HL-60/S4 treated with phorbol 12-myristate 13-acetate at 8.2 ng/mL for 4 days and 3 days (cell line): ENCODE results near the gene CEP89.
"Not testable (repeated sequence)": the region's sequence is repeated elsewhere in the genome, so short reads cannot be mapped to it uniquely, and the experiment has no call there.

Experiments
- in situ Hi-C: fragments of 300-500 bp; cut with MboI; formaldehyde crosslinking; loops from 2 replicates; pipeline ENCODE4 v1.15.0; 2022; ENCODE audit warnings: low sequenced_read_pairs

Gene CEP89

GRCh38 chr19:32896516-32897214, 75.1 kb downstream of the CEP89 start:
- in situ Hi-C loops, result no loop called here

- in situ Hi-C loops, result no loop called here
These were observed 76.4 kb downstream of the CEP89 start for GRCh38 chr19:32895384-32895783.

- in situ Hi-C loops, result no loop called here
These were observed 80.1 kb downstream of the CEP89 start for GRCh38 chr19:32891609-32892008.

GRCh38 chr19:32890841-32891240, 80.9 kb downstream of the CEP89 start:
- in situ Hi-C loops, result no loop called here

GRCh38 chr19:32890326-32890725, 81.4 kb downstream of the CEP89 start:
- in situ Hi-C loops, result no loop called here

- in situ Hi-C loops, result no loop called here
These were observed 82.4 kb downstream of the CEP89 start for GRCh38 chr19:32889137-32889934.

- in situ Hi-C loops, result no loop called here
These were observed 84.1 kb downstream of the CEP89 start for GRCh38 chr19:32887572-32888215.

GRCh38 chr19:32886241-32886640, 85.5 kb downstream of the CEP89 start:
- in situ Hi-C loops, result no loop called here

- in situ Hi-C loops, result not testable (repeated sequence)
These were observed 86.5 kb downstream of the CEP89 start for GRCh38 chr19:32885255-32885654.

- in situ Hi-C loops, result no loop called here
These were observed 90.0 kb downstream of the CEP89 start for GRCh38 chr19:32881766-32882165.

GRCh38 chr19:32880622-32881021, 91.1 kb downstream of the CEP89 start:
- in situ Hi-C loops, result no loop called here

GRCh38 chr19:32879741-32880140, 92.0 kb downstream of the CEP89 start:
- in situ Hi-C loops, result no loop called here

- in situ Hi-C loops, result no loop called here
These were observed 92.8 kb downstream of the CEP89 start for GRCh38 chr19:32878988-32879387.

- in situ Hi-C loops, result no loop called here
These were observed 93.6 kb downstream of the CEP89 start for GRCh38 chr19:32877977-32878745.

GRCh38 chr19:32877323-32877912, 94.3 kb downstream of the CEP89 start:
- in situ Hi-C loops, result no loop called here

- in situ Hi-C loops, result no loop called here
These were observed 94.9 kb downstream of the CEP89 start for GRCh38 chr19:32876919-32877285.

- in situ Hi-C loops, result no loop called here
These were observed 95.4 kb downstream of the CEP89 start for GRCh38 chr19:32876236-32876918.

GRCh38 chr19:32875428-32875827, 96.3 kb downstream of the CEP89 start:
- in situ Hi-C loops, result no loop called here

GRCh38 chr19:32874605-32875004, 97.2 kb downstream of the CEP89 start:
- in situ Hi-C loops, result no loop called here

- in situ Hi-C loops, result no loop called here
These were observed 98.4 kb downstream of the CEP89 start for GRCh38 chr19:32873247-32873959.
